VCaP (cell line): Measurements from ENCODE around the gene KIAA0753.
A peak's percentile ranks its signal among the peaks of the same experiment; 100 is the strongest.

Experiments used
- H3K27ac ChIP-seq: fragments of 450-650 bp; 2 replicates; pipeline ENCODE4 v1.5.1; 2017
- CTCF ChIP-seq: fragments of 450-650 bp; conservative IDR thresholded peaks from 2 replicates; pipeline ENCODE4 v1.5.1; 2017; ENCODE audit warnings: mild to moderate bottlenecking, moderate library complexity

Gene KIAA0753

GRCh38 chr17:6560496-6560895 lies 80.0 kb downstream of the KIAA0753 start:
- TF ChIP-seq CTCF, result no peak
- no peak overlapping the region for H3K27ac ChIP-seq

GRCh38 chr17:6559753-6560215 lies 80.7 kb downstream of the KIAA0753 start:
- no peak overlapping the region for H3K27ac ChIP-seq
- TF ChIP-seq CTCF, result no peak

- no peak overlapping the region for H3K27ac ChIP-seq
- 0 out of 2 replicates have a peak, but pooled peaks have one; percentile 5 for TF ChIP-seq CTCF
Measured at GRCh38 chr17:6558932-6559752, 81.4 kb downstream of the KIAA0753 start.

- no peak overlapping the region for H3K27ac ChIP-seq
- TF ChIP-seq CTCF, result no peak
Measured at GRCh38 chr17:6558276-6558675, 82.2 kb downstream of the KIAA0753 start.

GRCh38 chr17:6557040-6557438 lies 83.5 kb downstream of the KIAA0753 start:
- no peak for TF ChIP-seq CTCF
- H3K27ac ChIP-seq, result peak overlapping the region; percentile 44; the same call in 1 of the 2 replicates

- H3K27ac ChIP-seq, result peak within 1 kb of the TSS; percentile 44; the same call in 1 of the 2 replicates
- no peak for TF ChIP-seq CTCF
Measured at GRCh38 chr17:6556121-6557039, 84.1 kb downstream of the KIAA0753 start, which contains the start of gene PITPNM3. Gene PITPNM3, minus strand, starts transcription at chr17:6556555. Its CDS starts 149 bp downstream, at chr17:6556406.
